ENCODE results near the gene TPK1.

DNA sequence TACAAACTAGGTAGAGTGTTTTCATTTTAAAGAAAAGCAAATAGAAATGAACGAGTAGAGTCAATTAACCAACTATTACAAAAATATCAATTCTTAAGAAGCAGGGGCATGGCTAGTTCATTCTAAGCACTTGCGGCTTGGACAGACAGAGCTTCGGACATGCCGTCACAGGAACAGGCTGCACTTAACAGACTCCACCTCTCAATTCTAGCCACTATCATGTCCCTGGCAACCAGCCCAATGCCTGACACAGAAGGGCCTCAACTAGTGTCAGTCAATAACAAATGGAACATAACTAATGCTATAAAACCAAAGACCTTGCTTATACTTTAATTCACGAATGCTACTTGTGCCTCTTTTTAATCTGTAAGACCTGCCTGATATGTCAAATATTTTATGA, 74.4 kb downstream of the TPK1 start:
- TF ChIP-seq, protein P1, sequence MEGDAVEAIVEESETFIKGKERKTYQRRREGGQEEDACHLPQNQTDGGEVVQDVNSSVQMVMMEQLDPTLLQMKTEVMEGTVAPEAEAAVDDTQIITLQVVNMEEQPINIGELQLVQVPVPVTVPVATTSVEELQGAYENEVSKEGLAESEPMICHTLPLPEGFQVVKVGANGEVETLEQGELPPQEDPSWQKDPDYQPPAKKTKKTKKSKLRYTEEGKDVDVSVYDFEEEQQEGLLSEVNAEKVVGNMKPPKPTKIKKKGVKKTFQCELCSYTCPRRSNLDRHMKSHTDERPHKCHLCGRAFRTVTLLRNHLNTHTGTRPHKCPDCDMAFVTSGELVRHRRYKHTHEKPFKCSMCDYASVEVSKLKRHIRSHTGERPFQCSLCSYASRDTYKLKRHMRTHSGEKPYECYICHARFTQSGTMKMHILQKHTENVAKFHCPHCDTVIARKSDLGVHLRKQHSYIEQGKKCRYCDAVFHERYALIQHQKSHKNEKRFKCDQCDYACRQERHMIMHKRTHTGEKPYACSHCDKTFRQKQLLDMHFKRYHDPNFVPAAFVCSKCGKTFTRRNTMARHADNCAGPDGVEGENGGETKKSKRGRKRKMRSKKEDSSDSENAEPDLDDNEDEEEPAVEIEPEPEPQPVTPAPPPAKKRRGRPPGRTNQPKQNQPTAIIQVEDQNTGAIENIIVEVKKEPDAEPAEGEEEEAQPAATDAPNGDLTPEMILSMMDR (IDR thresholded peaks at IDR 0.05; ENCODE audit: low read depth, low read length) = no peak
- no peak for TF ChIP-seq POLR2A (IDR thresholded peaks at IDR 0.05; ENCODE audit: extremely low read depth, insufficient read length)

All from NB4 (cell line).